Vagina (tissue), 2 donors: ENCODE data around the gene ELMO1.

Experiments
- CTCF ChIP-seq, 3 experiments: fragments of 450-650 bp in 2 of 3; fragments of 200-600 bp in 1 of 3; sonication (generic) in 1 of 3; IDR thresholded peaks; one replicate each; pipeline ENCODE4 v1.5.1; 2017 to 2019; ENCODE audit warnings: antibody characterized with exemption in 3 of 3, mild to moderate bottlenecking in 2 of 3, moderate library complexity in 2 of 3
- POLR2A ChIP-seq, 2 donors: fragments of 450-650 bp; IDR thresholded peaks; one replicate each; pipeline ENCODE4 v1.6.1; 2017; ENCODE audit warnings: antibody characterized with exemption in 2 of 2, mild to moderate bottlenecking in 2 of 2, moderate library complexity in 2 of 2
- POLR2AphosphoS5 ChIP-seq, 2 donors: sonication (generic); formaldehyde crosslinking; IDR thresholded peaks; one replicate each; pipeline ENCODE4 v1.9.0; 2017; ENCODE audit warnings: antibody characterized with exemption in 2 of 2, mild to moderate bottlenecking in 2 of 2, low read depth in 1 of 2; ENCODE audit not compliant: insufficient read depth in 1 of 2

GRCh38 chr7:37218956-37219355, 229.7 kb downstream of the ELMO1 start:
- no peak for TF ChIP-seq POLR2A (IDR thresholded peaks at IDR 0.05)
- TF ChIP-seq CTCF (IDR thresholded peaks at IDR 0.05): no peak
- TF ChIP-seq POLR2AphosphoS5 (IDR thresholded peaks at IDR 0.05; ENCODE audit: insufficient read depth in 1 of 2, low read depth in 1 of 2): no peak
